ENCODE measurements around the gene ITGA11.
"Not testable (repeated sequence)": the region's sequence is repeated elsewhere in the genome, so short reads cannot be mapped to it uniquely, and the experiment has no call there.

The ITGA11 gene

DNA sequence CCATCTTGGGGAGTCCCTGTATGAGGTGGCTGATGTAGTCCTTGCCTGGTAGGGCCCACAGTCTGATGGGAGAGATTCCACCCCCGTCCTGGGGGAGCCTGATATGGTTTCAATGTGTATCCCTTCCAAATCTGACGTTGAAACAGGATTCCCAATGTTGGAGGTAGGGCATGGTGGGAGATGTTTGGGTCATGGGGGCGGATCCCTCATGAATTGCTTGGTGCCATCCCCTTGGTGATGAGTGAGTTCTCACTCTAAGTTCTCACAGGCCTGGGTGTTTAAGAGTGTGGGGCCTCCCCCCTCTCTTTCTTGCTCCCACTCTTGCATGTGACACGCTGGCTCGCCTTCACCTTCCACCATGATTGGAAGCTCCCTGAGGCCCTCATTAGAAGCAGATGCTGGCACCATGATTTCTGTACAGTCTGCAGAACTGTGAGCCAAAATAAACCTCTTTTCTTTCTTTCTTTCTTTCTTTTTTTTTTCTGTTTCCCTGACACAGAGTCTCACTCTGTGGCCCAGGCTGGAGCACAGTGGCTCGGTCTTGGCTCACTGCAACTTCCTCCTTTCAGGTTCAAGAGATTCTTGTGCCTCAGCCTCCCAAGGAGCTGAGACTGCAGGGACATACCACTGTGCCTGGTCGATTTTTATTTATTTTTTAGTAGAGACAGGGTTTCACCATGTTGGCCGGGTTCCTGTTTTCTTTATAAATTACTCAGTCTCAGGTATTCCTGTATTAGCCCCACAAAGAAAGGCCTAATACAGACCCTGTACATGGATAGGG lies 28.6 kb downstream of the ITGA11 start:
- no peak for TF ChIP-seq CTCF (IDR thresholded peaks at IDR 0.05; ENCODE audit: extremely low read depth, missing control alignments)
- DNase-seq (ENCODE audit: low spot score), result no peak

- no peak for TF ChIP-seq CTCF (IDR thresholded peaks at IDR 0.05; ENCODE audit: extremely low read depth, missing control alignments)
- DNase-seq (ENCODE audit: low spot score), result no peak
Measured at GRCh38 chr15:68402432-68403160, 29.4 kb downstream of the ITGA11 start.

DNA sequence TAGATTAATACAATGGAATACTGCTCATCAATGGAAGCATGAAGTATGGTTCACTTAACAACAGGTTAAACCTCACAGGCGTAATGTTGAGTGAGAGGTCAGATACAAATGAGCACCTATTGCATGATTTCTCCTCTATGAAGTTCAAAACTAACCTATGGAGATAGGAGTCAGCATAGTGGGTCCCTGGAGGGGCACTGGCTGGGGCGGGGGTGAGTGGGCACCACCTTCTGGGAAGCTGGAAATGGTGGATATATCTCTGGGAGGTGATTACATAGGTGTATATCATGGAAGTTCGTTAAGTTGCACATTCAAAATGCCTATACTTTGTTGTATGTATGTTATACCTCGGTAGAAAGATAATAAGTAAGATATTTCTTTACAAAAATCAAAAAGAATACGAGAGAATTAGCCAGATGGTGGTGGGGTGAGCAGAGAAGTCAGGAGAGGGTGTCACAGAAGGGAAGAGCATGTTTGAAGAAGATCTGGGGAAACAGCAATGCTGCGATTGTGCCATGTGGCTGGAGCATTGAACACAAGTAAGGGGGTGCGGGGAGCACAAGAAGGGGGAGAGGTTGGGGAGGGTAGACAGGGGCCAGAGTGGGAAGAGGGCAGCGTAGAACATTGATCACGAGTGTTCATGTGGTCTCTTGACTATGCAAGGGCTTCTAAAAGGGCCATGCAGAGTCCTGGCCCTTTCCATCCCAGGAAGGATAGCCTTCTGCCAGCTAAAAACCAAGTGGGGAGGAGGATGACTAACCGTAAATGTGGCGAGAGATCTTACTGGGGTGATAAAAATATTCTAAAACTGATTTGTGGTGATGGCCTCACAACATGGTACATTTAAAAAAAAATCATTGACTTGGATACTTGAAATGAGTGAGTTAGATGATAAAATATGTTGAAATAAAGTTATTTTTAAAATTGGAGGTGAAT lies 30.2 kb downstream of the ITGA11 start:
- DNase-seq (ENCODE audit: low spot score), result no peak
- TF ChIP-seq CTCF (IDR thresholded peaks at IDR 0.05; ENCODE audit: extremely low read depth, missing control alignments), result no peak

DNA sequence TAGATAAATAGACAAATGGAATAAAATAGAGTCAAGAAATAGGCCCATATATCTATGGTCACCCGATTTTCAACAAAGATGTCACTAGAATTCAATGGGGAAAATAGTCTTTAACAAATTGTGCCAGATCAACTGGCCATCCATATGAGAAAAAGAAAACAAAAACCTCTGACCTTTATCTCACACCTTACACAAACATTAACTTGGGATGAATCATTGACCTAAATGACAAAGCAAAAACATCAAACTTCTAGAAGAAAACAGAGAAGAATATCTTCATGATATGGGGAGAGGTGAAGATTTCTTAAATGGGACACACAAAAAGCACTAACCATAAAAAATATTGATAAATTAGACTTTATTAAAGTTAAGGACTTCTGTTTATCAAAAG lies 31.9 kb downstream of the ITGA11 start:
- TF ChIP-seq CTCF (IDR thresholded peaks at IDR 0.05; ENCODE audit: extremely low read depth, missing control alignments), result no peak
- DNase-seq (ENCODE audit: low spot score), result no peak

DNA sequence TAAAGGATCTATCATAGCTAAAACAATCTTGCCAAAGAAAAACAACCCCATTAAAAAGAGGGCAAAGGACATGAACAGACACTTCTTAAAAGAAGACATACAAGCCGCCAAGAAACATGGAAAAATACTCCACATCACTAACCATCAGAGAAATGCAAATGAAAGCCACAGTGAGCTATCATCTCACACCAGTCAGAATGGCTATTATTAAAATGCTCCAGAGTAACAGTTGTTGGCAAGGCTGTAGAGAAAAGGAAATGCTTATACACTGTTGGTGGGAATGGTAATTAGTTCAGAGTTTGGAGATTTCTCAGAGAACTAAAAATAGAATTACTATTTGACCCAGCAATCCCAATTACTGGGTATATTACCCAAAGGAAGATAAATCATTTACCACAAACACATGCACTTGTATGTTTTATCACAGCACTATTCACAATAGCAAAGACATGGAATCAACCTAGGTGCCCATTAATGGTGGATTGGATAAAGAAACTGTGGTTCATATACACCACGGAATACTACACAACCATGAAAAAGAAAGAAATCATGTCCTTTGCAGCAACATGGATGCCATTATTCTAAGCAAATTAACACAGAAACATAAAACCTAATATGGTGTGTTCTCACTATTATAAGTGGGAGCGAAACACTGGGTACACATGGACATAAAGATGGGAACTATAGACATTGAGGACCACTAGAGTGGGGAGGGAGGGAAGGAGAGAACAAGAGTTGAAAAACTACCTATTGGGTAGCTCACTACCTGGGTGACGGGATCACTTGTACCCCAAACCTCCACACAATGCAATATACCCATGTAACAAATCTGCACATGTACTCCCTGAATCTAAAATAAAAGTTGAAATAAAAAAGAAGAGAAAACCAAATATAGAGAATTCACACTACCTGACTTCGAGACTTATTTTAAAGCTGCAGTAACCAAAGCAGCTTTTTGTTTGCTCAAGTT lies 32.6 kb downstream of the ITGA11 start:
- DNase-seq (ENCODE audit: low spot score), result no peak
- no peak for TF ChIP-seq CTCF (IDR thresholded peaks at IDR 0.05; ENCODE audit: extremely low read depth, missing control alignments)

DNA sequence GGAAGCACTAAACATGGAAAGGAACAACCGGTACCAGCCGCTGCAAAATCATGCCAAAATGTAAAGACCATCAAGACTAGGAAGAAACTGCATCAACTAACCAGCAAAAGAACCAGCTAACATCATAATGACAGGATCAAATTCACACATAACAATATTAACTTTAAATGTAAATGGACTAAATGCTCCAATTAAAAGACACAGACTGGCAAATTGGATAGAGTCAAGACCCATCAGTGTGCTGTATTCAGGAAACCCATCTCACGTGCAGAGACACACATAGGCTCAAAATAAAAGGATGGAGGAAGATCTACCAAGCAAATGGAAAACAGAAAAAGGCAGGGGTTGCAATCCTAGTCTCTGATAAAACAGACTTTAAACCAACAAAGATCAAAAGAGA lies 34.0 kb downstream of the ITGA11 start:
- not testable (repeated sequence) for DNase-seq (ENCODE audit: low spot score)

DNA sequence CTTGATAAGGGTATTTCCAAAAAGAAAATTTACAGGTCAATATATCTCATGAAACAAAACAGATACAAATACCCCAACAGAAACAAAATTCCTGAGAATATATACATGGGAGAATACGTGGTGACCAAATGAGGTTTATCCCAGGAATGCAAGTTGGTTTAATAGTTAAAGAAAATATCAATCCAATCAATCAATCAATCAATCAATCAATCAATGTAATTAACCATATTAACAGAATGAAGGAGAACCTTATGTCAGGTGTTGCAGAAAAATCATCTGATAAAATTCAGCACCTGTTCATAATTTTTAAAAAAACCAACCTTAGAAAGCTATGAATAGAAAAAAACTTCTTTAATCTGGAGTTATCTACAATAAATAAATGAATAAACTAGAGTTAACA lies 35.9 kb downstream of the ITGA11 start:
- DNase-seq (ENCODE audit: low spot score), result no peak
- TF ChIP-seq CTCF (IDR thresholded peaks at IDR 0.05; ENCODE audit: extremely low read depth, missing control alignments), result no peak

All from GM20000 (cell line).